ENCODE results near the gene HOXA4. TPM values are rescaled to one million over a fixed set of nuclear protein-coding genes. Genes with fewer than 3 reads are reported as not detected.

The HOXA4 gene
- total RNA-seq, 2 experiments from 2014 or later = 0.19 TPM; not detected in 1

- ChIA-PET POLR2A (no interaction called here), CTCF (no interaction called here)
Observed at GRCh38 chr7:27101171-27101956, 29.2 kb downstream of the HOXA4 start.

GRCh38 chr7:27100694-27101170, 29.8 kb downstream of the HOXA4 start:
- CTCF ChIA-PET = no interaction called here
- POLR2A ChIA-PET = no interaction called here

GRCh38 chr7:27099453-27100370, 30.8 kb downstream of the HOXA4 start:
- CTCF ChIA-PET = no interaction called here
- POLR2A ChIA-PET = no interaction called here

GRCh38 chr7:27098578-27099451, 31.7 kb downstream of the HOXA4 start:
- POLR2A ChIA-PET = no interaction called here
- CTCF ChIA-PET = no interaction called here

GRCh38 chr7:27097686-27098577, 32.6 kb downstream of the HOXA4 start:
- ChIA-PET CTCF (no interaction called here), POLR2A (no interaction called here)

- POLR2A ChIA-PET = no interaction called here
- CTCF ChIA-PET = interaction anchor here (1.0 to 1.3 kb wide), 2 partner anchors 54 to 64 kb away, joined by 4 to 5 read pairs; no protein-coding TSS in a partner anchor
Observed at GRCh38 chr7:27096768-27097514, 33.6 kb downstream of the HOXA4 start.

- CTCF ChIA-PET = interaction anchor here (1.0 to 1.3 kb wide), 2 partner anchors 55 to 65 kb away, joined by 4 to 5 read pairs; no protein-coding TSS in a partner anchor
Observed at GRCh38 chr7:27095897-27096767, 34.4 kb downstream of the HOXA4 start, which contains the start of gene HOXA1. HOXA1 (minus strand) TSS chr7:27096000; CDS start chr7:27095912, 88 bp downstream.

GRCh38 chr7:27095050-27095896, 35.3 kb downstream of the HOXA4 start:
- CTCF ChIA-PET = interaction anchor here (0.7 kb wide), 1 partner anchor 195 kb away, joined by 3 read pairs; no protein-coding TSS in a partner anchor
- POLR2A ChIA-PET = no interaction called here

More at GRCh38 chr7:27095897-27096767, 34.4 kb downstream of the HOXA4 start, which contains the start of gene HOXA1:
- POLR2A ChIA-PET = no interaction called here

GRCh38 chr7:27094304-27095049, 36.1 kb downstream of the HOXA4 start:
- ChIA-PET POLR2A (no interaction called here), CTCF (interaction anchor here (0.7 kb wide), 1 partner anchor 196 kb away, joined by 3 read pairs; no protein-coding TSS in a partner anchor)

- ChIA-PET POLR2A (no interaction called here), CTCF (interaction anchor here (0.9 kb wide), 1 partner anchor 47 kb away, joined by 3 read pairs; no protein-coding TSS in a partner anchor)
Observed at GRCh38 chr7:27093184-27093895, 37.2 kb downstream of the HOXA4 start.

- ChIA-PET POLR2A (no interaction called here), CTCF (interaction anchor here (0.9 kb wide), 1 partner anchor 48 kb away, joined by 3 read pairs; no protein-coding TSS in a partner anchor)
Observed at GRCh38 chr7:27092819-27093110, 37.8 kb downstream of the HOXA4 start.

GRCh38 chr7:27091941-27092818, 38.4 kb downstream of the HOXA4 start:
- CTCF ChIA-PET = interaction anchor here (0.9 kb wide), 1 partner anchor 48 kb away, joined by 3 read pairs; no protein-coding TSS in a partner anchor
- POLR2A ChIA-PET = no interaction called here

- ChIA-PET POLR2A (no interaction called here), CTCF (no interaction called here)
Observed at GRCh38 chr7:27091105-27091504, 39.5 kb downstream of the HOXA4 start.
